Chondrocyte (in vitro differentiated cells): ENCODE data around the gene INS. TPM values are rescaled to one million over a fixed set of nuclear protein-coding genes. Genes with fewer than 3 reads are reported as not detected.
A peak's percentile ranks its signal among the peaks of the same experiment; 100 is the strongest.

Source experiments
- DNase-seq: peaks from one replicate; pipeline ENCODE4 v3.0.0; 2021; ENCODE audit warnings: mixed read lengths, low spot score
- H3K27ac Mint-ChIP-seq: one replicate; pipeline ENCODE4 v1.8.0; 2021; ENCODE audit warnings: mild to moderate bottlenecking, moderate library complexity, mixed read lengths; ENCODE audit not compliant: unreplicated experiment
- H3K27me3 Mint-ChIP-seq: 2 replicates; pipeline ENCODE4 v1.8.0; 2021; ENCODE audit warnings: low read depth, mixed read lengths
- H3K36me3 Mint-ChIP-seq: 2 replicates; pipeline ENCODE4 v1.8.0; 2021; ENCODE audit warnings: low read depth, mixed read lengths
- H3K4me1 Mint-ChIP-seq: 2 replicates; pipeline ENCODE4 v1.8.0; 2021; ENCODE audit warnings: low read depth, mild to moderate bottlenecking, mixed read lengths
- H3K4me3 Mint-ChIP-seq: one replicate; pipeline ENCODE4 v1.8.0; 2021; ENCODE audit warnings: mild to moderate bottlenecking, moderate library complexity, mixed read lengths; ENCODE audit not compliant: unreplicated experiment
- H3K9me3 Mint-ChIP-seq: 2 replicates; pipeline ENCODE4 v1.8.0; 2021; ENCODE audit warnings: low read depth, mixed read lengths
- CTCF ChIP-seq: fragments of 200-600 bp; sonication (generic); IDR thresholded peaks from 2 replicates; pipeline ENCODE4 v1.5.0; 2021; ENCODE audit warnings: antibody characterized with exemption, mild to moderate bottlenecking, moderate library complexity
- total RNA-seq: library from RNA; stranded (reverse); gene quantifications from 3 replicates; pipeline ENCODE4 v1.2.1, GENCODE V29; 2021

The INS gene
- total RNA-seq, 1 donor from 2014 or later = not detected

- Mint-ChIP-seq H3K4me1 (no peaks in the 10 kb centered on the region), H3K36me3 (peaks cover 1% of the 10 kb centered on the region), H3K9me3 (peaks cover 10% of the 10 kb centered on the region), H3K27me3 (peaks cover 9% of the 10 kb centered on the region), H3K4me3 (no peak overlapping the region), H3K27ac (no peak overlapping the region)
- no peak for TF ChIP-seq CTCF
- peak; percentile 68 for DNase-seq
Observed at GRCh38 chr11:2204361-2205213, 43.6 kb upstream of the INS start.

GRCh38 chr11:2203440-2204259 is 42.6 kb upstream of the INS start:
- no peak overlapping the region for H3K27ac Mint-ChIP-seq
- no peaks in the 10 kb centered on the region for H3K4me1 Mint-ChIP-seq
- no peak for TF ChIP-seq CTCF
- DNase-seq = peak; percentile 86
- H3K9me3 Mint-ChIP-seq = peaks cover 10% of the 10 kb centered on the region
- no peak overlapping the region for H3K4me3 Mint-ChIP-seq
- peaks cover 7% of the 10 kb centered on the region for H3K27me3 Mint-ChIP-seq
- H3K36me3 Mint-ChIP-seq = peaks cover 1% of the 10 kb centered on the region

- Mint-ChIP-seq H3K27ac (no peak overlapping the region), H3K4me3 (no peak overlapping the region), H3K36me3 (peaks cover 1% of the 10 kb centered on the region), H3K4me1 (no peaks in the 10 kb centered on the region), H3K9me3 (peaks cover 10% of the 10 kb centered on the region), H3K27me3 (peaks cover 6% of the 10 kb centered on the region)
- peak; percentile 70 for DNase-seq
- no peak for TF ChIP-seq CTCF
Observed at GRCh38 chr11:2202900-2203439, 42.0 kb upstream of the INS start.

GRCh38 chr11:2202071-2202899 is 41.3 kb upstream of the INS start:
- H3K4me3 Mint-ChIP-seq = no peak overlapping the region
- H3K27ac Mint-ChIP-seq = no peak overlapping the region
- H3K27me3 Mint-ChIP-seq = peaks cover 5% of the 10 kb centered on the region
- DNase-seq = peak; percentile 84
- peaks cover 10% of the 10 kb centered on the region for H3K9me3 Mint-ChIP-seq
- H3K4me1 Mint-ChIP-seq = no peaks in the 10 kb centered on the region
- H3K36me3 Mint-ChIP-seq = peaks cover 1% of the 10 kb centered on the region
- TF ChIP-seq CTCF = no peak
